Putamen (tissue), 1 donor: ENCODE results near the gene HEBP1.
"Not testable (repeated sequence)": the region's sequence is repeated elsewhere in the genome, so short reads cannot be mapped to it uniquely, and the experiment has no call there.

ENCODE experiments used
- DNase-seq: peaks from one replicate; pipeline ENCODE4 v3.0.0-alpha.2; 2016; ENCODE audit warnings: low spot score

The HEBP1 gene, protein sequence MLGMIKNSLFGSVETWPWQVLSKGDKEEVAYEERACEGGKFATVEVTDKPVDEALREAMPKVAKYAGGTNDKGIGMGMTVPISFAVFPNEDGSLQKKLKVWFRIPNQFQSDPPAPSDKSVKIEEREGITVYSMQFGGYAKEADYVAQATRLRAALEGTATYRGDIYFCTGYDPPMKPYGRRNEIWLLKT

DNA sequence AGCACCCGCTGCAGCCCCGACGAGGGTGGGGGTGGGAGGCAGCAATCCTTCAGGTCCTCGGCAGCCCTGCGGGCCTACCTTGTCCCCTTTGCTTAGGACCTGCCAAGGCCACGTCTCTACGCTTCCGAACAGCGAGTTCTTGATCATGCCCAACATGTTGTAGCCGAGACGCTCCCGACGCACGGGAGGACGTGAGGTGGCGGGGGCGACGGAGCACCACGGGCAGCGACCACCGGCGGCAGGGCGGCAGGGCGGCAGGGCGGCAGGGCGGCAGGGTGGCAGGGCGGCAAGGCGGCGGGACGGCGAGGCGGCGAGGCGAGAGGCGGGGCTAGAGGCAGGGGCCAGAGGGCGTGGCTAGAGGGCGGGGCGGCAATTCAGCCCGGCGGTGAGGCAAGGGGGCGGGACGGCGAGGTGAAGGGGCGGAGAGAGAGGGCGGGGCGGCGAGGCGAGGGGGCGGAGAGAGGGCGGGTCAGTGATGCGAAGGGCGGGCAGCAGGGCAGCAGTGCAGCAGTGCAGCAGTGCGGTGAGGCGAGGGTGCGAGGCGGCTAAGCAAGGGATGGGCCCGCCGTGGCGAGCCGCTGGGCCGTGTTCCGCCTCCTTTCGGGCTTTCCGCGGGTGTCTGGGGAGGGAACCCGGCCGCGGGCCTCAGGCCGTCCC is at the start of gene HEBP1:
TSS of gene HEBP1 (minus strand) at position 307 of the 657 bp plus-strand sequence. CDS start at position 156, 151 bp downstream.
- peak; percentile 94 for DNase-seq

DNA sequence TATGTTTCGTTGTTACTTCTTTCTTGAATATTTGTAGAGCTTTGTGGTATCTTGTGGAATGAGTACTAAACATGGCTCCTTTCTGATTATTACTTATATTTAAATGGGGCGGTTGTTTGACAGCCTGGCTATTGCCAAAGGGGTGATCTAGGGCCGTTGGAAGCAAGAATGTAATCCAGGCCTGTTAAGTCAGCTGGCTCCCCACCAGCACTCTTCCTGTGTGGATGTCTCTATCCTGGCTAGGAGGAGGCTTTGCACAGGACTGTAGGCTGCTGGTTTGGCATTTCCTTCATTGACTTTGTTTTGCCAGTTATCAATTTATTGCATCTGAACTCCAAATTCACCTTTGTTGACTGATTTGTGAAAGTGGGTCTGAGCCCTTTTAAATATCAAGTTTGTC is 49.8 kb upstream of the HEBP1 start:
- DNase-seq = no peak

DNA sequence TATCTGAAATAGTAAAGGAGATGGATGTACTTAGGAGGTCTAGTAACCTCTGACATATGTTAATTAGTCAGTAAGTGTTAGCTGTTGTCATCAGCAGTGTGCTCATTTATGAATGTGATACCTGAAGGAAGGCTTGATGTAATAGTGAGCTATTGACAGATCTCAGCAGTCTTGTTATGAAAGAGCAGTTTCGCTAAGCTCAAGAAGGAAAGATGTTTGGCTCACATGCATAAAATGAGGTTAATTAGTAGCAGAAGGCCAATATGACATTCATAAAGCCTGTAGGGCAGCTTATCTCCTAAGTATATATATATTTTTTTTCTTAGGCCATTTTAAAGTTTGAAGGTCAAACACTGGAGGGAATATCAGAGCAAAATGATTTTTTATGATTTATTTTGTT is 46.9 kb upstream of the HEBP1 start:
- DNase-seq = no peak

DNA sequence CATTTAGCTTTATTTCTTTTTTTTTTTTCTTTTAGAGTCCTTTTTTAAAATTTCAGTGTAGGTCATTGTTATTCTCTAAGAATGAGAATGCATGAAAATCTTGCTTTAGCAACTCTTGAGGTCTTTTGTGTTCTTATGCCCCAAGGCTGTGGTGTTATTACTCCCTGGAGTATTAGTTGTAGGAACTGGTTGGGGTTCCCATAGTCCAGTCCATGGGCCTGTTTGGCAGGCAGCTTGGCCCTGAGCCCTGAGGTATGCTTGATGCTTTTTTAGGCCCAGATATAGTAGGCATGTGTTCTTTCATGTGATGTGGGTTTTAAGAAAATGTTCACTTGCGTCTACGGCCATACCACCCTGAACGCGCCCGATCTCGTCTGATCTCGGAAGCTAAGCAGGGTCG is 45.8 kb upstream of the HEBP1 start:
- no peak for DNase-seq

DNA sequence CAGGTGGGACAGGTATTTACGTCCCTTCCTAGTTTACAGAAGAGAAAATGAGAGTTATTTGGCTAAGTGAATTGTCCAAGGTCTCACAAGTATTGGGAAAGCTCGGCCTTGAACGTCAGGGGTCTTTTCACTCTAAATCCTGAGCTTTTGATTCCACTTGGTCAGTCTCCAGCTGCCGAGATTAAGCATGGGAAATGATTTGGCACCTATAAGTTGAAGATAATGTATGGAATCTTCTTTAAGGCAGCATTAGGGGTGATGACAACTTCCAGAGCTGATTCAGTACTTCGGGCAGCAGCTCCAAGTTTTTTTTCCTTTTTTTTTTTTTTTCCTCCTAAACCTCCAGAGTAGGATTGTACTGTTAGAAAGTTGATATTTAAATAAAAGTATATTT is 44.8 kb upstream of the HEBP1 start:
- peak; percentile 7 for DNase-seq

DNA sequence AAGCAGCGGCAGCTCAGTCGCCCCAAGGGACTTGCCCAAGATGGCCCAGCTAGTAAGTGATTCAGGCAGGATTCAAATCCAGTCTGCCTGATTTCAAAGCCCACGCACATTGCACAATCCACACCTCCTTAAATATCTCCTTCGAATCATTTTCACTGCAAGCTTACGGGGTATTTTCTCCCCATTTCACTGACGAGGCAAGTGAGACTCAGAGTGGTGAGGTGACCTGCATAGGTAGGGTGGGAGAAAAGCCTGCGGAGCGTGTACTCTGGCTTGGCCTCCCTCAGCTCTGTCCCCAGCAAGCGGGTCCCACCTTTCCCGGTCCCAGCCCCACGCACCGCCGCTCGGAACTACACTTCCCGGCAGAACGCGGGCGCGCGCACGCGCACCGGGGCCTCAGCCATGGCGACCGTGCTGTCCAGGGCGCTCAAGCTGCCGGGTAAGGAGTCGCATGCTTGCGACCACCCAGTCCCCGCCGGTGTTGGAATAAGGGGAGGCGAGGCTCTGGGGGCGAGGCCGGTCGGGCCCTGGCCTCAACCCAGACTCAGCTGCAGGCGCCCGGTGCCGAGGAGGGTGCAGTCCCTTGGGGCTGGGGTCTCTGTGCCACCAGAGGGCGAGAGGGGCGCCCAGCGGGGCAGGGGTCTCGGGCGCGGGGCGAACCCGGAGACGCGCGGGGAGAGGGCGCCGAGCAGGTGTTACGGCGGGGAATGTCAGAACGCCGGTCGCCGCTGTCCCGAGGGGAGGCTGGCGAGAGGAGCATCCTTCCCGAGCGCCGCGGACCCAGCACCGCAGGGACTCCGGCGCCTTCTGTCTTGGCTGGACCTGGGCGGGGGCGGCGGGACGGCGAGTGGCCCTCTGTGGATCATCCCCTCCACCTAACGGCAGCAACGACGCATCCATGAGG is 44.2 kb upstream of the HEBP1 start, which contains the start of gene FAM234B:
TSS of gene FAM234B (plus strand) at position 380 of the 904 bp plus-strand sequence. CDS start at position 403, 23 bp downstream.
- peak; percentile 81 for DNase-seq

DNA sequence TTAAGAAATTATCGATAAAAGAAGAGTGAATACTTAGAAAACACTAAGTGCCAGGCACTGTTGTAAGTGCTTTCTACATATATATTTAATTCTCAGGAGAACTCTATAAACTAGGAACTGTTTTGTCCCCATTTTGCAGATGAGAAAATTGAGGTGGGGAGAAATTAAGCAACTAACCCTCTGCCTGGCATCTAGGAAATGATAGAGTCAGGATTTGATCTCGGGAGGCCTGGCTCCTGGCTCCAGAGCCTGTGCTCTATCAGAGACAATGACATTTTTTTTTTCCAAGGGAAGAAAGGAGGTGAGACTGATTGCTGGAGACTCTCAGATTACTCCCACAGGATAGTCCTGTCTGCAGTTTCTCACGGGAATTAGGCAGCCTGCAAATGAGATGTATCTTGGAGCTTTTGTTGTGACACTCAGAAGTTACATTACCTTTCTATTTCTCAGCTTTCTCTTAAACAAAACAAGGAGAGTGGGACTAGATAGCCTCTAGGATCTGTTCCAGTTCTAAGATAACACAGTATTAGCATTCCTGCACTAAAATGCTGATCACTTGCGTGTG is 42.7 kb upstream of the HEBP1 start:
- DNase-seq = no peak

DNA sequence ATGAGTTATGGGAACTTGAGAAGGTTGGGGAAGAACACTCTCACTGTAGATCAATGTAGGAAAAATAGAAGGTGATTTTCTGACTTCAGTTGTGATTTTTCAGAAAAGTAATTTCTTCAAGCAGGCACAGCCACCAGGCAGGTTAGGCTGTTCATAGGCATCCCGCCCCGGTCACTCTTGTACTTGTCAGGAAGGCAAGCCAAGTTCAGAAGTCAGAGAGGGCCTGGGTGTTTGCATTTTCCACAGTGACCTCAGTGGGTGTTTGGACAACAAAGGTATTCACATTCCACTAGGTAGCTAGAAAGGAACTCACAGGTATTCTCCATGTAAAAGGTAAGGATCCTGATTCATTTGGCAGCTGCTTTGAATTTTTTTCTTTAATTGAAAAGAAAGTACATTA is 41.2 kb upstream of the HEBP1 start:
- no peak for DNase-seq

DNA sequence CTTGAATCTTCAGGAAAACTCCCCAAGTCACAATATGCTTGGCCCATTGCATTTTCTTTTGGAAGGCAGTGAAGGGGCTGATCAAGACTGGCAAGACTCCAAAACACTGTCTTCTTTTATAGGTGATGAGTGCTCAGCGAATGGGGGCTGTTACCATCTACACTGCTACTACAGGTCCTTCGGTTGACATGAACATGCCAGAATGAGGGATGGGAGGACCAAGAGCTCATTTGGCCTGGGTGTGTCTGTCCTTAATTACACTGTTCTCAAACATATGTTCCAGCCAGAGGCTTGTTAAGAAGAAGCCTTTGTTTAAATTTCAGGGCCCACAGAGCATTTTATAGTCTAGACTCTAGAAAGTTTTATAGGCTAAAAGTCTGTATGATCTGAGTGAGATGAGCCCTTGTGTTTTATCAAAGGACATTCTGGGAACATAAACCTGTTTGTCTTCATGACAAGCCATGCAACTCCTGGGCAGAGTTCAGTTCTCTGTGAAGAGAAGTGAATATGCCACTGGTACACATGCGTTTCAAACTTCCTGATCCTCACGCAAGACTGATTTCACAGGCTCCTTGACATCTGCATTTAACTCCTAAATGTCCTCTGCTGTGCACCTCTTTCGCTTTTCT is 39.4 kb upstream of the HEBP1 start:
- DNase-seq = no peak

DNA sequence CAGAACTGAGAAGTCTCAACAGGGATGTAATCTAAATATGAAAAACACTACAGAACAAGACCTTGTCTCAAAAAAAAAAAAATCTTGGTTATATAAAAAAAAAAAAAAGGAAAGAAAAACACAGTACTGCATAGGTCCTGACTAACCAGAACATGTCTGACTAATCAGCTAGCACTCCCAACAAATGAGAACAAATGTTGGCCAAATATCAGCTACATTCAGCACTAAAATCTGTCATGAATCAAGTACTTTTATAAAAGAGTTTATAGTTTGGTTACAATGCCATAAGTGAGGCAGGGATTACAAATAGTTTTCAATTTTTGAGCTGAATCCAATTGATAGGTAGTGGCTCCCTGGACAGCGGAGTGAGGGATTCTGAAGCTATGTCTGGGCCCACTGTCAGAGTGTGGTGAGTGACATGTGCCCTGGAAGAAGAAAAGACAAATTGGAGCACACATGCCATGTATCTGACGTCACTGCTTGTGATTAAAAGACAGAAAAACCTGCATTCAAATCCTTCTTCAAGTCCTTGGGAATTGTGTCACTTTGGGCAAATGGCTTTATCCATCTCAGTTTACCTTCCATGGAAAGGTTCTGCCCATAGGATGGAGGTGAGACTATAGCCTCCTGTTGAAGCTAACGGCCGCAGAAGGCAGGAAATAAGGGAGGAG is 38.6 kb upstream of the HEBP1 start:
- no peak for DNase-seq

DNA sequence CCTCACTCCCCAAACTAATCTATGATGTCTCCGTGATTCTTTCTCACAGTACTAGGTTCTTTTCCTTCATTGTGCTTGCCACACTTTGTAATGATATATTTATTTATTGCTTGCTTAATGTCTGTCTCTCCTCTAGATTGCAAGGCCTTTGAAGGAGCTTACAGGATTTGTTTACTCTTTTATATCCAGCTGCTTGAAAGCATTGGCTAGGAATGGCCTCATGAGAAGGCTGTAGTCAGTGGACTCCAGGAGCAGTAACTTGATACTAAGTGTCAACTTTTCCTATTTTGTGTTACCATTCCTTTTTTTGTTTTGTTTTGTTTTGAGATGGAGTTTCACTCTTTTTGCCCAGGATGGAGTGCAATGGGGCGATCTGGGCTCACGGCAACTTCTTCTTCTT is 36.8 kb upstream of the HEBP1 start:
- no peak for DNase-seq

DNA sequence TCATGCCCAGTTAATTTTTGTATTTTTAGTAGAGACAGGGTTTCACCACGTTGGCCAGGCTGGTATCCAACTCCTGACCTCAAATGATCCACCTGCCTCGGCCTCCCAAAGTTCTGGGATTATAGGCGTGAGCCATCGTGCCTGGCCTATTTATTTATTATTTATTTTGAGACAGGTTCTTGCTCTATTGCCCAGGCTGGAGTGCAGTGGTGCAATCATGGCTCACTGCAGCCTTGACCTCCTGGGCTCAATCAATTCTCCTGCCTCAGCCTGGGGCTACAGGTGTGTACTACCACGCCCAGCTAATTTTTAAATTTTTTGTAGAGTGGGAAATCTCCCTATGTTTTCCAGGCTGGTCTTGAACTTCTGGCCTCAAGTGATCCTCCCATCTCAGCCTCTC is 35.3 kb upstream of the HEBP1 start:
- not testable (repeated sequence) for DNase-seq

DNA sequence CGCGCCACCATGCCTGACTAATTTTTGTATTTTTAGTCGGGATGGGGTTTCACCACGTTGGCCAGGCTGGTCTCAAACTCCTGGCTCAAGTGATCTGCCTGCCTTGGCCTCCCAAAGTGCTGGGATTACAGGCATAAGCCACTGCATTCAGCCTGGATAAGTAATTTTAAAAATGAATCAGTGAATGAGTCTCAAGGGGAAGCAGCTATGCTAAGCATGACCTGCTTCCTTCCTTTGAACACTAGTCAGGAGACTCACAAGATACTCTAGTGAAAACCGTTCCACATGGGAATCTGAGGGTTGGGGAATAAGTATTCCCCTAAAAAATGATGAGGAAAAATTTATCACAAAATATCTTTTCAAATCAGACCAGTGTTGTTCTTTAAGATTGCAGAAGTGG is 33.4 kb upstream of the HEBP1 start:
- DNase-seq = no peak

DNA sequence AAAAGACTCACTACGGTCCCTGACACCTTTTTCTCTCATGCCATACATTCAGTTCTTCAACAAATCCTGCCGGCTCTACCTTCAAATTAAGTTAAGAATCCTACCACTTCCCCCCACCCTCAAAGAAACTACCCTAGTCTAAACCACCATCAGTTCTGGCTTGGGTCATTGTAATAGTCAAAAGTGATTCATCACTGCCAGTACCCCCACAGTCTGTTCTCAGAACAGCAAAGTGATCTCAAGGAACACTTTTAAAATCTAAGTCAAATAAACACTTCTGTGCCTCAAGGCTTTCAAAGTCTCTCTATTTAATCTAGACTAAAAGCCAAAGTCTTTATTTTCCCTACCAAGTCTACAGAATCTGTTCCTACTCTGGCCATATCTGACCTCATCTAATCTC is 32.1 kb upstream of the HEBP1 start:
- no peak for DNase-seq

DNA sequence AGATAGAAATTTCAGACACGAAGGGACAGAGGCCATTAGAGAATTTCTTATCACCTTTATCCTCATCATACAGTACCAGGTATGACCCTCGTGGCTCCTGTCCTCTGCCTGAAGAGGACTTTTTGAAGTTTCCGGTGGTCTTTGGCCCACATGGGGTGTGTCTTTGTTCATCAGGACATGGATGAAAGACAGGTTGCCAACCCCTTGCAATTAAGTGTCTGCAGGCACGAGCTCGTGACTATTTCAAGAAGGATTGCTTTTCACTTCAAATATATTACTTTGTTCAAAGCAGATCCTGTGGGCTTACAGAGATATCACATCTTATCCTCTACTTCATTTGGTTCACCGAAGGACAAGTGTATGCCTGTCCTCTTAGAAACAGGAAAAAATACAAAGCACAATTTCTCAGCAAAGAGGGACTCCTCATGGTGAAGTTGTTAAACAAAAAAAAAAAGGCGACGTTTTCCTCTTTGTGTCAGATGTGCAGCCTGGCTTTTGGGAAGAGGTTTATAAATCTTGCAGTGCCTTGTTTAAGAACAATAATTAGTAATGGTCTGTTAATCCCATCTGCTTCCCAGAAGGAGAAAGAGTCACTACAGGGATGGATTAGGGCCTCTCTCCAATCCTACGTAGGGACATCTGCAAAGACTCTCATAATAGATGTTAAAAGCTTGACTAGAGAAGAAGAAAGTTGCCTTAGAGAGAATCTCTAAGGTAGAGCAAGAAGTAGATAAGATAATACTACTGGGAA is 30.7 kb upstream of the HEBP1 start:
- no peak for DNase-seq

DNA sequence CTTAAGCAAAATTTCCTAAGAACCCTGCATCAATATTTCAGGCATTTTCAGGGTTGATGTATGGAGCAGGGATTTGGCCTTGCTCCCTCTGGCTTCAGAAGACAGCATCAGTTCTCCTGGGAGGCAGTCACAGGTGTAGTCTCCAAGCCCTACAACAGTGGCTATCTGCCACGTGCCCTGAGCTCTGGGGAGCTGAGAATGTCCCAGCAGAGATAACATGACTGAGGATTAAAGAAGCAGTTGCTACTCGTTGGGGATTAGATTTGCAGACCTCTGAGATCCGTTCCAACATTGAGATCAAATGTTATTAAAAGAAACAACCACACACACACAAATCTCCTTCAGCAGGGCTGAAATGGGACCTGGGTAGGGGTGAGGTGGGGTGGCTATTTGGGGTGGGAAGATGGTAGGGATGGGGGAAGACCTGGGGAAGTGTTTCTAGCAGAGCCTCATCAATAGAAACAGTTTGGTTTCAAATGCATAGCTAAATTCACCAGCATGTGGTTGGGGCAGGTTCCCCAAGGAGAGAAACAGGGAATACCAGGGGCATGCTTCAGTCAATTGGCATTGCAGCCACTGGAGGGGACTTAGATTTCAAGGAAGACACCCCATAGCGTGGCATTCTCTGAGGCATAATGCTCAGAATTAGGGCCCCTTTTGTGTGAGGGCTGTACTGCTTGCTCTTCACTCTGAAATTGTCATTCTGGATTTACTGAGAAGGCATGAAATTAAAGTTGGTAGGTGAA is 28.9 kb upstream of the HEBP1 start:
- DNase-seq = no peak

DNA sequence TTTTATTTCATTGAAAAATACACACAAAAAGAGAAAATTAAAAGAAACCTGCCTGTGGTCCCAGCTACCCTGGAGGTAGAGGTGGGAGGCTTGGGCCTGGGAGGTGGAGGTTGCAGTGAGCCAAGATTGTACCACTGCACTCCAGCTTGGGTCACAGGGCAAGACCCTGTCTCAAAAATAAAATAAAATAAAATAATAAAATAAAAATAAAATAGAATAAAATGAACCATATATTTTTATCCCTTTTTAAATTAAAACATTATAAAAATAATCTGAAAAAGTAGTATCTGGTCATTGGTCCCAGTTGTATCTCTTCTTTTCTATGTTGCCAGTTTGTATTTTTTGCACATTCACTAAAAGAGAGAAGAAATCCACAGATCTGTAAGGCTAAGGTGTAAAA is 27.4 kb upstream of the HEBP1 start:
- no peak for DNase-seq

DNA sequence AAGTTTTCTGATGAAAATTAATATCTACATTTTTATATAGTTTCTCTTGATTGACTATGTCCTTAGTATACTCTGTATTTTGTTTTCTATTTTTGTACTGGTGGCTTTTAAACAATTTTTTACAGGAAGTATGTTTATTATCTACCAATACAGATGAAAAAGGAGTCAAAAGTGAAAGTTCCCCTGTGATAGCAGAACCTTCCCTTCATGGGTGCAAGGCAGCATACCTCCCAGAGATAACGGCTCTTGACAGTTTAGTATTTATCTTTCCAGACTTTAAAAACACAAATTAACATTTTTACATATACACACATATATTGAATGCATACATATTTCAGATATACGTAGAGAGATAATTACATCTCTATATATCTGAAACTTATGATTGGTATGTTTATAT is 27.0 kb upstream of the HEBP1 start:
- DNase-seq = no peak

DNA sequence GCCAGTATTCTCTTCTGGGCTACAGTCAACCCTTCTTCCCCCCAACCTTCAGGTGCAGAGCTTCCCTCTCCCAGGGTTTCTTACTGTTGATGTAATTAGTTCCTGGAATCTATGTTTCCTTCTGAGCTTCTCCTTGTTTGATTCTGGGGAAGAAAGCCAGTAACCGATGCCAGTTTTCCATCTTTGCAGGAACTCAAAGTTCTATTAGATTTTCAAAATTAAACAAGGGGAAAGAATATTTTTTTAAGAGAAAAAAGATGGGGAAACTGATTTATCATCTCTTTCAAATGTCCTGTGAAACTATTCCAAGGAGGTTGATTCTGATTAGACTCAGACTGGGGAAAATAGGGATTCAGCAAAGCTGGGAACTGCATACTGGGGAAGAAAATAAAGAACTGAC is 26.2 kb upstream of the HEBP1 start:
- DNase-seq = no peak

DNA sequence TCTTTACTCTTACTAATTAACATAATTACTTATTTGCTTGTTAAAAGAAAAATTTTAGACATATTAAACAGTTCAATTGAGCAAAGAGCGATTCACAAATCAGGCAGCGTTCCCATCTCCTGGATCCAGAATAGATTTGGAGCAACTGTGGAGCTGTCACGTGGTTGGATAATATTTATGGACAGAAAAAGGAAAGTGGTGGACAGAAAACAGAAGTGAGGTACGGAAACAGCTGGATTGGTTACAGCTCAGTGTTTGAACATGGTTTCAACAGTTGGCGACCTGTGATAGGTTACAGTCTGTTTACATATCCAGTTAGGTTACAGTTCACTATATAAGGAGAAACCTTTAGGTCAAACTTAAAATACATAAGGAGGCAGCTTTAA is 24.5 kb upstream of the HEBP1 start:
- DNase-seq = no peak
